Smooth muscle cell (in vitro differentiated cells): Measurements from ENCODE around the gene GNPTAB. TPM values are rescaled to one million over a fixed set of nuclear protein-coding genes. Genes with fewer than 3 reads are reported as not detected.

Source experiments
- DNase-seq: peaks from one replicate; lab custom pipeline; 2025; ENCODE audit not compliant: unreplicated experiment; lab: John Stamatoyannopoulos, UW
- H2AFZ ChIP-seq: fragments of 200-600 bp; sonication (generic); 2 replicates; pipeline ENCODE4 v1.6.0; 2016; ENCODE audit warnings: antibody characterized with exemption, low read depth, mild to moderate bottlenecking
- H3F3A ChIP-seq: fragments of 200-600 bp; sonication (generic); 2 replicates; pipeline ENCODE4 v1.6.0; 2017; ENCODE audit warnings: antibody characterized with exemption, low read depth
- H3K27ac ChIP-seq: fragments of 200-600 bp; sonication (generic); 2 replicates; pipeline ENCODE4 v1.5.1; 2016; ENCODE audit warnings: low read depth, mild to moderate bottlenecking
- H3K27me3 ChIP-seq: fragments of 200-600 bp; sonication (generic); 2 replicates; pipeline ENCODE4 v1.6.1; 2016; ENCODE audit warnings: low read depth, mild to moderate bottlenecking
- H3K36me3 ChIP-seq: fragments of 200-600 bp; sonication (generic); 2 replicates; pipeline ENCODE4 v1.5.1; 2016; ENCODE audit warnings: low read depth
- H3K4me1 ChIP-seq: fragments of 200-600 bp; sonication (generic); 2 replicates; pipeline ENCODE4 v1.5.1; 2016; ENCODE audit warnings: low read depth
- H3K4me2 ChIP-seq: fragments of 200-600 bp; sonication (generic); 2 replicates; pipeline ENCODE4 v1.6.0; 2016; ENCODE audit warnings: mild to moderate bottlenecking
- H3K4me3 ChIP-seq: fragments of 200-600 bp; sonication (generic); 2 replicates; pipeline ENCODE4 v1.5.1; 2016; ENCODE audit warnings: mild to moderate bottlenecking
- H3K79me2 ChIP-seq: fragments of 200-600 bp; sonication (generic); 2 replicates; pipeline ENCODE4 v1.6.0; 2016; ENCODE audit warnings: low read depth, mild to moderate bottlenecking
- H3K9ac ChIP-seq: fragments of 200-600 bp; sonication (generic); 2 replicates; pipeline ENCODE4 v1.6.0; 2016; ENCODE audit warnings: low read depth
- H3K9me3 ChIP-seq: fragments of 200-600 bp; sonication (generic); replicated peaks from 2 replicates; pipeline ENCODE4 v1.5.1; 2016; ENCODE audit warnings: low read depth
- H4K20me1 ChIP-seq: fragments of 200-600 bp; sonication (generic); 2 replicates; pipeline ENCODE4 v1.6.0; 2016; ENCODE audit warnings: low read depth
- WGBS: methylation state at CpG from one replicate; pipeline ENCODE4 v1.1.7; 2016; ENCODE audit warnings: low lambda C conversion rate; 5-methylcytosine and 5-hydroxymethylcytosine counted together
- polyA plus RNA-seq: library from polyadenylated mRNA; unstranded; fragments of >200 nt; fragmentation: Nextera tagmentation; extraction: Ambion mirVana; gene quantifications from 2 replicates; pipeline ENCODE4 v1.2.1, GENCODE V29; 2016
- total RNA-seq: library from RNA; depleted of rRNA; stranded (reverse); fragments of >200 nt; gene quantifications from 2 replicates; pipeline ENCODE4 v1.2.3, GENCODE V29; 2014
- TF ChIP-seq, protein P1 (sequence below): fragments of 200-600 bp; sonication (generic); IDR thresholded peaks from 2 replicates; pipeline ENCODE4 v1.5.1; 2017; ENCODE audit warnings: borderline replicate concordance, mild to moderate bottlenecking, antibody characterized with exemption; ENCODE audit not compliant: insufficient read depth, poor library complexity, severe bottlenecking

The GNPTAB gene
- total and polyA plus RNA-seq, 2 experiments from 2014 or later = 17.9 to 23.6 TPM

DNA sequence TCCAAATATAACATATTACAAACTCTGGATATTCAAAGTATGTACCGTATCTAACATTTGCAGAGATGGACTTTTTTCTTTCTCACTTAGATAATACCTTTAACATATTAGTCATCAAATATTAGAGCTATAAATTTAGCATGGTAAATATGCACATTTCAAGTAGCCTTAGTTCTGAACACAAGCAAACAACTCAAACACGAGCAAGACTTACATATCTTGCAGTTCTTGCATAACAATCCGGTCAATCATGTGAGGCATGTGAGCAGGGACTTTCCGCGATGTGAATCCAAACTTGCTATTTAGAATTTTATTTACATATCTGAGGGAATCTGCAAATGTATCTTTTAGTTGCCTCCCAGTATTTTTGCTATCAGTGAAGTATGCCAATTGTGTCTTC lies 69.4 kb downstream of the GNPTAB start:
- Histone ChIP-seq H3K36me3 (no peaks in the 10 kb centered on the region), H3K27ac (no peak overlapping the region), H2AFZ (no peak overlapping the region), H4K20me1 (no peaks in the 10 kb centered on the region), H3K4me1 (no peaks in the 10 kb centered on the region), H3K27me3 (no peaks in the 10 kb centered on the region), H3F3A (no peaks in the 10 kb centered on the region), H3K9ac (no peak overlapping the region), H3K4me3 (no peak overlapping the region), H3K79me2 (no peaks in the 10 kb centered on the region), H3K9me3 (no peaks in the 10 kb centered on the region), H3K4me2 (no peak overlapping the region)
- TF ChIP-seq, protein P1, sequence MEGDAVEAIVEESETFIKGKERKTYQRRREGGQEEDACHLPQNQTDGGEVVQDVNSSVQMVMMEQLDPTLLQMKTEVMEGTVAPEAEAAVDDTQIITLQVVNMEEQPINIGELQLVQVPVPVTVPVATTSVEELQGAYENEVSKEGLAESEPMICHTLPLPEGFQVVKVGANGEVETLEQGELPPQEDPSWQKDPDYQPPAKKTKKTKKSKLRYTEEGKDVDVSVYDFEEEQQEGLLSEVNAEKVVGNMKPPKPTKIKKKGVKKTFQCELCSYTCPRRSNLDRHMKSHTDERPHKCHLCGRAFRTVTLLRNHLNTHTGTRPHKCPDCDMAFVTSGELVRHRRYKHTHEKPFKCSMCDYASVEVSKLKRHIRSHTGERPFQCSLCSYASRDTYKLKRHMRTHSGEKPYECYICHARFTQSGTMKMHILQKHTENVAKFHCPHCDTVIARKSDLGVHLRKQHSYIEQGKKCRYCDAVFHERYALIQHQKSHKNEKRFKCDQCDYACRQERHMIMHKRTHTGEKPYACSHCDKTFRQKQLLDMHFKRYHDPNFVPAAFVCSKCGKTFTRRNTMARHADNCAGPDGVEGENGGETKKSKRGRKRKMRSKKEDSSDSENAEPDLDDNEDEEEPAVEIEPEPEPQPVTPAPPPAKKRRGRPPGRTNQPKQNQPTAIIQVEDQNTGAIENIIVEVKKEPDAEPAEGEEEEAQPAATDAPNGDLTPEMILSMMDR = no peak
- DNase-seq = no peak
- WGBS = 86% methylated on average over 5 of the region's 5 CpGs

DNA sequence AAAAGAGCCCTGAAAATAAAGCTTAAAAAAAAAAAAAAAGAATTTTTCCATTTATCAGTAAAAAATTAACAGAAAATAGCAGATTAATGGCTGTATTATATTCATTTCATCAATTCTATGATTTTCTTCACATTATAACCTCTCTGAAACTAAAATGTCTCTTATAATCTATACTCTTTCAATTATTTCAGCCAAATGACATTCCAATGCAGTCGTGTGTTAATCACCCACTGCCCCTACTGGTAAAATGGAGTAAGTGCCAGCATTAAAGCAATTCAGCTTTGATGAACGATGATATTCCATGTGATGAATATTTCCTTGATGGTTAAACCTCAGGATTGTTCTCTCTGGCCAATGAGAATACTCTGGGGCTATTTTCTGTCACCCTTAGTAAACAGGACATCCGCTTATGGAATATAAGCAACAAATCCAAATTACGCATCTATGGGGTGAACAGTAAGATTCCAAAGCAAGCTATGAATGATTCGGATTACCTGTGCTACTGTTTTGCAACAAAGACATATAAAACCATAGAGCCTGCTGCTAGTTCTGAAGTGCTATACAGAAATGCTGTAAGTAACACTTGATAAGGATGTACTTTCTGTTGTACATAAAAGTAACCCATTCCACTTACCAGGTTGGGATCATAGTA lies 71.2 kb downstream of the GNPTAB start:
- Histone ChIP-seq H3K4me1 (no peaks in the 10 kb centered on the region), H3K4me2 (no peak overlapping the region), H3K79me2 (no peaks in the 10 kb centered on the region), H3K36me3 (no peaks in the 10 kb centered on the region), H3K9me3 (no peaks in the 10 kb centered on the region), H2AFZ (no peak overlapping the region), H3K27ac (no peak overlapping the region), H3F3A (no peaks in the 10 kb centered on the region), H3K9ac (no peak overlapping the region), H3K4me3 (no peak overlapping the region), H3K27me3 (no peaks in the 10 kb centered on the region), H4K20me1 (no peaks in the 10 kb centered on the region)
- no peak for DNase-seq
- 76% methylated on average over 5 of the region's 5 CpGs for WGBS
- TF ChIP-seq, protein P1 = peak; percentile 64

DNA sequence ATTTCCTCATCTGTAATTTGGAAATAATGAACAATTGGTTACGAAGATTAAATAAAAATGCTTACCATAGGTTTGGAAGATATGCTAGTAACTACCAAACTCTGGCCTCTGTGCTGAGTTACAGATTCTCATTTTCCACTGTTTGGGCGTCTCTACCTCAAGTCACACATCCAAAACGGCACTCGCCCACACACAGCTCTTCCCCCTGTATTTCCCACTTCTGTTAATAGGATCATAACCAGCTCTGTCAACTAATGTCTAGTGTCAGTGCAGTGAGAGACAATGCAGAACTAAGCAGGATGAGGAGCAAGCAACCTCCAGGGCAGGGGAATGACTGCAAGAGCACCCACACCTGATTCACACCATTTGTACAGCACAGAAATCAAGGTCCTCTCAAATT lies 80.6 kb downstream of the GNPTAB start:
- no peaks in the 10 kb centered on the region for H3K4me1 ChIP-seq
- no peaks in the 10 kb centered on the region for H3K9me3 ChIP-seq
- H4K20me1 ChIP-seq = no peaks in the 10 kb centered on the region
- no peak for DNase-seq
- peaks cover 4% of the 10 kb centered on the region for H3K36me3 ChIP-seq
- H3K79me2 ChIP-seq = no peaks in the 10 kb centered on the region
- H3K4me2 ChIP-seq = no peak overlapping the region
- no peak overlapping the region for H3K4me3 ChIP-seq
- TF ChIP-seq, protein P1 = no peak
- 96% methylated on average over 4 of the region's 4 CpGs for WGBS
- no peaks in the 10 kb centered on the region for H3F3A ChIP-seq
- H3K27ac ChIP-seq = no peak overlapping the region
- H2AFZ ChIP-seq = no peak overlapping the region
- no peak overlapping the region for H3K9ac ChIP-seq
- H3K27me3 ChIP-seq = no peaks in the 10 kb centered on the region

DNA sequence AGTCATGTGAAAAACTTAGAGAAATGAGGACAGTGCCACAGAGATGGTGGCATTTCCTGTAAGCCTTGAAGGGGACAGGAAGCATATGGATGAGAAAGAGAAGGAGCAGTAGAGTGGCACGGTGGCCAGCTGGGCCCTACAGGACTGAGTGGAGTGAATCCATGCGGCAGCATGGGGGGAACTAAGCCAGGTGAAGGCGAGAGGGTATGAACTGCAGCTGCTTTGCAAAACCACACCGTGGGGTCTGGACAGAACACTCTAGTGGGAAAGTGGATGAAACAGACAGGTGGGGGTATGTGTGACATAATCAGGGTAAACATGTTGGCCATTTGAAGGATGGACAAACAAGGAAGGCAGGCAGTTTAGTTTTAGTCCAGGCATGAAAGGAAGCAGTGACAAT lies 81.1 kb downstream of the GNPTAB start:
- Histone ChIP-seq H4K20me1 (no peaks in the 10 kb centered on the region), H3K36me3 (peaks cover 4% of the 10 kb centered on the region), H3K9me3 (no peaks in the 10 kb centered on the region), H3K4me2 (no peak overlapping the region), H3F3A (no peaks in the 10 kb centered on the region), H3K79me2 (no peaks in the 10 kb centered on the region), H2AFZ (no peak overlapping the region), H3K9ac (no peak overlapping the region), H3K4me1 (no peaks in the 10 kb centered on the region), H3K4me3 (no peak overlapping the region), H3K27me3 (no peaks in the 10 kb centered on the region), H3K27ac (no peak overlapping the region)
- WGBS = 93% methylated on average over 4 of the region's 4 CpGs
- TF ChIP-seq, protein P1 = no peak
- DNase-seq = no peak
